ENCODE results near the gene AFMID.

The AFMID gene

GRCh38 chr17:78144736-78145641, 42.2 kb upstream of the AFMID start:
- H3K23ac ChIP-seq (ENCODE audit: low read depth, low read length, poor library complexity), result peak overlapping the region; percentile 89
- no peak overlapping the region for H4K91ac ChIP-seq (ENCODE audit: low read depth, low read length, poor library complexity)
- no peak overlapping the region for H3K4ac ChIP-seq (ENCODE audit: low read length)
- peak overlapping the region; percentile 85 for H3K18ac ChIP-seq (ENCODE audit: low read length)
- peaks cover 0 to 2% of the 10 kb centered on the region in 2 donors for H3K9me3 ChIP-seq (replicated peaks in 1 of 2; ENCODE audit: control insufficient read depth in 2 of 2, insufficient read depth in 1 of 2, low read depth in 1 of 2, low read length in 2 of 2)
- H2AK5ac ChIP-seq (ENCODE audit: low read depth, low read length), result peak overlapping the region; percentile 94
- WGBS, 2 donors (ENCODE audit: extremely low coverage in 2 of 2, insufficient read length in 2 of 2, insufficient replicate concordance in 1 of 2), result no CpG with 5 or more reads among the region's 18 CpGs
- no peak overlapping the region for H3K27ac ChIP-seq (replicated peaks; ENCODE audit: low read length)
- peaks cover 3 to 6% of the 10 kb centered on the region in 2 donors for H3K4me1 ChIP-seq (ENCODE audit: control insufficient read depth in 2 of 2, insufficient read depth in 1 of 2, low read depth in 1 of 2, low read length in 2 of 2)
- H3K79me1 ChIP-seq (ENCODE audit: low read depth, low read length), result peaks cover 2% of the 10 kb centered on the region
- H2BK15ac ChIP-seq (ENCODE audit: low read length), result peak overlapping the region; percentile 99
- no peaks in the 10 kb centered on the region for H3K36me3 ChIP-seq (replicated peaks in 1 of 2; ENCODE audit: control insufficient read depth in 2 of 2, insufficient read depth in 2 of 2, low read length in 2 of 2)
- peak overlapping the region; percentile 99 for H2BK120ac ChIP-seq (ENCODE audit: low read depth, low read length)
- H3K4me3 ChIP-seq (ENCODE audit: low read length in 2 of 2), result no peak overlapping the region
- no peak overlapping the region for H3K4me2 ChIP-seq (ENCODE audit: insufficient read depth, low read length, poor library complexity, severe bottlenecking)
- peak overlapping the region; percentile 66 for H2BK5ac ChIP-seq (ENCODE audit: low read length)
- H3K14ac ChIP-seq (ENCODE audit: low read length), result peak overlapping the region; percentile 71
- H2AFZ ChIP-seq (ENCODE audit: low read length), result no peak overlapping the region
- no peak overlapping the region for H4K8ac ChIP-seq (ENCODE audit: low read depth, low read length)
- H2BK12ac ChIP-seq (ENCODE audit: low read length), result peak overlapping the region; percentile 84
- H3K9ac ChIP-seq (ENCODE audit: low read depth, low read length, poor library complexity), result no peak overlapping the region
- DNase-seq (ENCODE audit: low spot score), result no peak
- H3K27me3 ChIP-seq (ENCODE audit: control insufficient read depth in 3 of 3, insufficient read depth in 3 of 3, low read depth in 1 of 3, low read length in 3 of 3), result peaks cover 0 to 52% (median 3%) of the 10 kb centered on the region in 3 experiments

GRCh38 chr17:78146471-78146869, 40.7 kb upstream of the AFMID start:
- H2BK120ac ChIP-seq (ENCODE audit: low read depth, low read length), result no peak overlapping the region
- no peak overlapping the region for H4K8ac ChIP-seq (ENCODE audit: low read depth, low read length)
- H3K14ac ChIP-seq (ENCODE audit: low read length), result peak overlapping the region; percentile 82
- H3K23ac ChIP-seq (ENCODE audit: low read depth, low read length, poor library complexity), result no peak overlapping the region
- H3K9ac ChIP-seq (ENCODE audit: low read depth, low read length, poor library complexity), result no peak overlapping the region
- H3K27me3 ChIP-seq (ENCODE audit: control insufficient read depth in 3 of 3, insufficient read depth in 3 of 3, low read depth in 1 of 3, low read length in 3 of 3), result peaks cover 0 to 50% (median under 1%) of the 10 kb centered on the region in 3 experiments
- peaks cover 0 to 2% of the 10 kb centered on the region in 2 donors for H3K9me3 ChIP-seq (replicated peaks in 1 of 2; ENCODE audit: control insufficient read depth in 2 of 2, insufficient read depth in 1 of 2, low read depth in 1 of 2, low read length in 2 of 2)
- no CpG with 5 or more reads among the region's 7 CpGs for WGBS, 2 donors (ENCODE audit: extremely low coverage in 2 of 2, insufficient read length in 2 of 2, insufficient replicate concordance in 1 of 2)
- no peak overlapping the region for H3K4me3 ChIP-seq (ENCODE audit: low read length in 2 of 2)
- no peak overlapping the region for H3K27ac ChIP-seq (replicated peaks; ENCODE audit: low read length)
- no peak overlapping the region for H2BK5ac ChIP-seq (ENCODE audit: low read length)
- DNase-seq (ENCODE audit: low spot score), result no peak
- no peak overlapping the region for H4K91ac ChIP-seq (ENCODE audit: low read depth, low read length, poor library complexity)
- no peak overlapping the region for H3K4me2 ChIP-seq (ENCODE audit: insufficient read depth, low read length, poor library complexity, severe bottlenecking)
- peaks cover 2 to 6% of the 10 kb centered on the region in 2 donors for H3K4me1 ChIP-seq (ENCODE audit: control insufficient read depth in 2 of 2, insufficient read depth in 1 of 2, low read depth in 1 of 2, low read length in 2 of 2)
- no peak overlapping the region for H2AFZ ChIP-seq (ENCODE audit: low read length)
- no peak overlapping the region for H3K4ac ChIP-seq (ENCODE audit: low read length)
- no peaks in the 10 kb centered on the region for H3K79me1 ChIP-seq (ENCODE audit: low read depth, low read length)
- peak overlapping the region; percentile 92 for H2AK5ac ChIP-seq (ENCODE audit: low read depth, low read length)
- H3K36me3 ChIP-seq (replicated peaks in 1 of 2; ENCODE audit: control insufficient read depth in 2 of 2, insufficient read depth in 2 of 2, low read length in 2 of 2), result no peaks in the 10 kb centered on the region
- no peak overlapping the region for H2BK15ac ChIP-seq (ENCODE audit: low read length)
- H3K18ac ChIP-seq (ENCODE audit: low read length), result peak overlapping the region; percentile 80
- H2BK12ac ChIP-seq (ENCODE audit: low read length), result no peak overlapping the region

GRCh38 chr17:78146881-78147280, 40.3 kb upstream of the AFMID start:
- Histone ChIP-seq H3K4me2 (ENCODE audit: insufficient read depth, low read length, poor library complexity, severe bottlenecking) (no peak overlapping the region), H3K27me3 (ENCODE audit: control insufficient read depth in 3 of 3, insufficient read depth in 3 of 3, low read depth in 1 of 3, low read length in 3 of 3) (peaks cover 0 to 46% (median 0%) of the 10 kb centered on the region in 3 experiments), H2BK5ac (ENCODE audit: low read length) (no peak overlapping the region), H3K18ac (ENCODE audit: low read length) (peak overlapping the region; percentile 15), H3K4me3 (ENCODE audit: low read length in 2 of 2) (no peak overlapping the region), H3K14ac (ENCODE audit: low read length) (no peak overlapping the region), H2AK5ac (ENCODE audit: low read depth, low read length) (peak overlapping the region; percentile 92), H2AFZ (ENCODE audit: low read length) (peak overlapping the region; percentile 17), H3K23ac (ENCODE audit: low read depth, low read length, poor library complexity) (no peak overlapping the region), H4K8ac (ENCODE audit: low read depth, low read length) (no peak overlapping the region), H3K9me3 (replicated peaks in 1 of 2; ENCODE audit: control insufficient read depth in 2 of 2, insufficient read depth in 1 of 2, low read depth in 1 of 2, low read length in 2 of 2) (peaks cover 0 to 2% of the 10 kb centered on the region in 2 donors), H2BK15ac (ENCODE audit: low read length) (no peak overlapping the region), H2BK120ac (ENCODE audit: low read depth, low read length) (no peak overlapping the region), H3K79me1 (ENCODE audit: low read depth, low read length) (no peaks in the 10 kb centered on the region), H3K36me3 (replicated peaks in 1 of 2; ENCODE audit: control insufficient read depth in 2 of 2, insufficient read depth in 2 of 2, low read length in 2 of 2) (no peaks in the 10 kb centered on the region), H3K27ac (replicated peaks; ENCODE audit: low read length) (no peak overlapping the region), H3K4ac (ENCODE audit: low read length) (no peak overlapping the region), H4K91ac (ENCODE audit: low read depth, low read length, poor library complexity) (no peak overlapping the region), H2BK12ac (ENCODE audit: low read length) (no peak overlapping the region), H3K4me1 (ENCODE audit: control insufficient read depth in 2 of 2, insufficient read depth in 1 of 2, low read depth in 1 of 2, low read length in 2 of 2) (peaks cover 5 to 10% of the 10 kb centered on the region in 2 donors), H3K9ac (ENCODE audit: low read depth, low read length, poor library complexity) (no peak overlapping the region)
- WGBS, 2 donors (ENCODE audit: extremely low coverage in 2 of 2, insufficient read length in 2 of 2, insufficient replicate concordance in 1 of 2), result no CpG with 5 or more reads among the region's 6 CpGs
- no peak for DNase-seq (ENCODE audit: low spot score)

GRCh38 chr17:78147315-78147998, 39.7 kb upstream of the AFMID start:
- no peak for DNase-seq (ENCODE audit: low spot score)
- H2BK12ac ChIP-seq (ENCODE audit: low read length), result no peak overlapping the region
- no peak overlapping the region for H3K14ac ChIP-seq (ENCODE audit: low read length)
- no peak overlapping the region for H3K9ac ChIP-seq (ENCODE audit: low read depth, low read length, poor library complexity)
- no peaks in the 10 kb centered on the region for H3K36me3 ChIP-seq (replicated peaks in 1 of 2; ENCODE audit: control insufficient read depth in 2 of 2, insufficient read depth in 2 of 2, low read length in 2 of 2)
- H3K9me3 ChIP-seq (replicated peaks in 1 of 2; ENCODE audit: control insufficient read depth in 2 of 2, insufficient read depth in 1 of 2, low read depth in 1 of 2, low read length in 2 of 2), result peaks cover 0 to 2% of the 10 kb centered on the region in 2 donors
- H2BK15ac ChIP-seq (ENCODE audit: low read length), result no peak overlapping the region
- H3K4ac ChIP-seq (ENCODE audit: low read length), result no peak overlapping the region
- no peak overlapping the region for H3K27ac ChIP-seq (replicated peaks; ENCODE audit: low read length)
- no peak overlapping the region for H2BK120ac ChIP-seq (ENCODE audit: low read depth, low read length)
- H4K91ac ChIP-seq (ENCODE audit: low read depth, low read length, poor library complexity), result no peak overlapping the region
- H2AFZ ChIP-seq (ENCODE audit: low read length), result peak overlapping the region; percentile 17
- no peak overlapping the region for H4K8ac ChIP-seq (ENCODE audit: low read depth, low read length)
- peaks cover 5 to 10% of the 10 kb centered on the region in 2 donors for H3K4me1 ChIP-seq (ENCODE audit: control insufficient read depth in 2 of 2, insufficient read depth in 1 of 2, low read depth in 1 of 2, low read length in 2 of 2)
- peak overlapping the region; percentile 24 for H2AK5ac ChIP-seq (ENCODE audit: low read depth, low read length)
- H3K23ac ChIP-seq (ENCODE audit: low read depth, low read length, poor library complexity), result no peak overlapping the region
- no CpG with 5 or more reads among the region's 8 CpGs for WGBS, 2 donors (ENCODE audit: extremely low coverage in 2 of 2, insufficient read length in 2 of 2, insufficient replicate concordance in 1 of 2)
- H3K4me3 ChIP-seq (ENCODE audit: low read length in 2 of 2), result no peak overlapping the region
- no peak overlapping the region for H2BK5ac ChIP-seq (ENCODE audit: low read length)
- peaks cover 0 to 41% (median 0%) of the 10 kb centered on the region in 3 experiments for H3K27me3 ChIP-seq (ENCODE audit: control insufficient read depth in 3 of 3, insufficient read depth in 3 of 3, low read depth in 1 of 3, low read length in 3 of 3)
- H3K18ac ChIP-seq (ENCODE audit: low read length), result no peak overlapping the region
- H3K79me1 ChIP-seq (ENCODE audit: low read depth, low read length), result no peaks in the 10 kb centered on the region
- no peak overlapping the region for H3K4me2 ChIP-seq (ENCODE audit: insufficient read depth, low read length, poor library complexity, severe bottlenecking)

Measured in neuronal stem cell (in vitro differentiated cells).